Neural cell (in vitro differentiated cells): ENCODE results near the gene ILDR2.

ENCODE experiments used
- EZH2 ChIP-seq: fragments of 200-600, 300-800 bp; shearing (Covaris generic), sonication (generic); IDR thresholded peaks from 2 replicates; pipeline ENCODE4 v1.6.1; 2014; ENCODE audit warnings: antibody characterized with exemption, low read length, borderline replicate concordance, mild to moderate bottlenecking; ENCODE audit not compliant: insufficient read depth, poor library complexity, severe bottlenecking
- TF ChIP-seq, protein P1 (sequence below): fragments of 450-650 bp; IDR thresholded peaks from 2 replicates; pipeline ENCODE4 v1.5.1; 2014; ENCODE audit warnings: antibody characterized with exemption, mild to moderate bottlenecking, moderate library complexity; ENCODE audit not compliant: poor library complexity, severe bottlenecking

DNA sequence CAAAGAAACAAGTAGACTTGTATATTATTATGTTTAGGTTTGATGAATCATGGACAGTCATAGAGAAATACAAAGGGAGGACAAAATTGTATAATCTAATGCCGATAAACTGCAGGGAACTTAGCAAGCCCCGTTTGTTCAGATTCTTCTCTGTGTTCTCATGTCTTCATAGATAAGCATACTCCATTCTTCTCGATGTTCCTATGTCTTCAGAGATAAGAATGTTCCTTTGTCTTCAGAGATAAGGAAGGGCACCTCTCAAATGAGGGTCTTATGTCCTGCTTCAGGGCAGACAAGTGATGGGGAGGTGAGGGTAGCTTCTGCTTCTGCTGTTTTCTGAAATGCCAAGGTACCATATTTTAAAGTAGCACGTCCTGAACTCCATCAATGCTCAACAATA, 79.6 kb downstream of the ILDR2 start:
- TF ChIP-seq, protein P1, sequence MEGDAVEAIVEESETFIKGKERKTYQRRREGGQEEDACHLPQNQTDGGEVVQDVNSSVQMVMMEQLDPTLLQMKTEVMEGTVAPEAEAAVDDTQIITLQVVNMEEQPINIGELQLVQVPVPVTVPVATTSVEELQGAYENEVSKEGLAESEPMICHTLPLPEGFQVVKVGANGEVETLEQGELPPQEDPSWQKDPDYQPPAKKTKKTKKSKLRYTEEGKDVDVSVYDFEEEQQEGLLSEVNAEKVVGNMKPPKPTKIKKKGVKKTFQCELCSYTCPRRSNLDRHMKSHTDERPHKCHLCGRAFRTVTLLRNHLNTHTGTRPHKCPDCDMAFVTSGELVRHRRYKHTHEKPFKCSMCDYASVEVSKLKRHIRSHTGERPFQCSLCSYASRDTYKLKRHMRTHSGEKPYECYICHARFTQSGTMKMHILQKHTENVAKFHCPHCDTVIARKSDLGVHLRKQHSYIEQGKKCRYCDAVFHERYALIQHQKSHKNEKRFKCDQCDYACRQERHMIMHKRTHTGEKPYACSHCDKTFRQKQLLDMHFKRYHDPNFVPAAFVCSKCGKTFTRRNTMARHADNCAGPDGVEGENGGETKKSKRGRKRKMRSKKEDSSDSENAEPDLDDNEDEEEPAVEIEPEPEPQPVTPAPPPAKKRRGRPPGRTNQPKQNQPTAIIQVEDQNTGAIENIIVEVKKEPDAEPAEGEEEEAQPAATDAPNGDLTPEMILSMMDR: no peak
- no peak for TF ChIP-seq EZH2
